C4-2B (cell line): Measurements from ENCODE around the gene CEP131.

Experiments used
- ZFX ChIP-seq: fragments of 450-650 bp; IDR thresholded peaks from 2 replicates; pipeline ENCODE4 v1.6.1; 2017
- TF ChIP-seq, protein P1 (sequence below): fragments of 450-650 bp; conservative IDR thresholded peaks from 2 replicates; pipeline ENCODE4 v1.5.1; 2017; ENCODE audit warnings: mild to moderate bottlenecking

DNA sequence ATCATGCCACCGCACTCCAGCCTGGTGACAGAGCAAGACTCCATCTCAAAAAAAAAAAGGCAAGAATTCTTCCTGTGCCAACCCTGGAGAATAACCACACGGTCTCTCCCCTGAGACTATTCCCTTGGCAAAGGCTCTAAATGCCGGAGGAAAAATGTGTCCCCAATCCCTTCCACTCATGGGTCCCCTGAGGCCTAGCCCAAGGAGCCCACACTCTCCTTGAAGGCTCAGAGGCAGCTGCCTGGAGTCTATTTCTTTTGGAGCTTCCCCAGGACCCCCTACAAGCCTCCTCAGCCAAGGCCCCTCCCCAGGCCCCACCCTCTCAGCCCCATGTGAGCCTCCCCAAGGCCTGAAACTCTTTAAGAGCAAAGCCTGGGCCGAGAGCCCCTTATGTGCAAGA, 16.6 kb downstream of the CEP131 start:
- TF ChIP-seq, protein P1, sequence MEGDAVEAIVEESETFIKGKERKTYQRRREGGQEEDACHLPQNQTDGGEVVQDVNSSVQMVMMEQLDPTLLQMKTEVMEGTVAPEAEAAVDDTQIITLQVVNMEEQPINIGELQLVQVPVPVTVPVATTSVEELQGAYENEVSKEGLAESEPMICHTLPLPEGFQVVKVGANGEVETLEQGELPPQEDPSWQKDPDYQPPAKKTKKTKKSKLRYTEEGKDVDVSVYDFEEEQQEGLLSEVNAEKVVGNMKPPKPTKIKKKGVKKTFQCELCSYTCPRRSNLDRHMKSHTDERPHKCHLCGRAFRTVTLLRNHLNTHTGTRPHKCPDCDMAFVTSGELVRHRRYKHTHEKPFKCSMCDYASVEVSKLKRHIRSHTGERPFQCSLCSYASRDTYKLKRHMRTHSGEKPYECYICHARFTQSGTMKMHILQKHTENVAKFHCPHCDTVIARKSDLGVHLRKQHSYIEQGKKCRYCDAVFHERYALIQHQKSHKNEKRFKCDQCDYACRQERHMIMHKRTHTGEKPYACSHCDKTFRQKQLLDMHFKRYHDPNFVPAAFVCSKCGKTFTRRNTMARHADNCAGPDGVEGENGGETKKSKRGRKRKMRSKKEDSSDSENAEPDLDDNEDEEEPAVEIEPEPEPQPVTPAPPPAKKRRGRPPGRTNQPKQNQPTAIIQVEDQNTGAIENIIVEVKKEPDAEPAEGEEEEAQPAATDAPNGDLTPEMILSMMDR, result no peak
- TF ChIP-seq ZFX, result no peak
